Measurements from ENCODE around the gene SPACA9. TPM values are rescaled to one million over a fixed set of nuclear protein-coding genes. Genes with fewer than 3 reads are reported as not detected.

Gene SPACA9
- polyA plus RNA-seq, 1 experiment = 3.6 TPM

- H3K27ac ChIP-seq (ENCODE audit: low read depth, low read length) = no peak overlapping the region
- ChIA-PET CTCF (interaction anchor here (1.5 kb wide), 1 partner anchor 11 kb away, joined by 6 read pairs; no protein-coding TSS in a partner anchor), POLR2A (no interaction called here)
- no peak for TF ChIP-seq CTCF (IDR thresholded peaks at IDR 0.05; ENCODE audit: low read depth, low read length)
- peaks cover 12% of the 10 kb centered on the region for H3K27me3 ChIP-seq (ENCODE audit: control insufficient read depth, insufficient read depth, low read length)
- no peaks in the 10 kb centered on the region for H3K9me3 ChIP-seq (ENCODE audit: control insufficient read depth, insufficient read depth, low read length)
- no peak for DNase-seq (ENCODE audit: low read depth, low spot score)
- no peak overlapping the region for H3K4me3 ChIP-seq (ENCODE audit: low read depth, low read length)
These were observed 32.4 kb upstream of the SPACA9 start for GRCh38 chr9:132846109-132846917.

DNA sequence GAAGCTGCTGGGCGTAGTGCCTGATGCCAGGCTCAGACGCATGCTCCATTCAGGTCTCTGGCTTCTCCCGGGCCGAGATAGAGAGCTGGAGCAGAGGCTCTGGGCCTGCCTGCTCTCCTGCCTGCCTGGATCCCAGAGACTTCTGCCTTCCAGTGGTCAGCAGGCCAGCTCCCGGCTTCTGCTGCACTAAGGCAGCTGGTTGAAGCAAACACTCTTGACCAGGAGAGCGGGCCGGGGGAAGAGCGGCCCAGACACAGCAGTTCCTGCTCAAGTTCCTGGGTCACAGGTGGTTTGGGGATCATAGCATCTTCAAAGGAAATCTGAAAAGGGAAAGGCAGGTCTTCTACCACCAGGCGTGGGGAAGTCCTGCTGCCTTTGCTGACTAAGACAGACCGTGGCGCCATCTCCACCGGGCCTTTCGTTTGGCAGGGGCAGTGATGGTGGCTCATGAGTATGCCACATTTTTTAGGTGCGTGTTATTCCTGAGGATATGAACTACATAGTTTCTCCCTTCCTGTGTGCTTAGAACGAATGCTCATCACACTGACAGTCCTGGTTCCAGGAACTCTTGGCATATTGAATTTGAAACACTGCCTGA, 31.7 kb upstream of the SPACA9 start:
- no peaks in the 10 kb centered on the region for H3K9me3 ChIP-seq (ENCODE audit: control insufficient read depth, insufficient read depth, low read length)
- no peak overlapping the region for H3K4me3 ChIP-seq (ENCODE audit: low read depth, low read length)
- POLR2A ChIA-PET = no interaction called here
- H3K27me3 ChIP-seq (ENCODE audit: control insufficient read depth, insufficient read depth, low read length) = peaks cover 14% of the 10 kb centered on the region
- DNase-seq (ENCODE audit: low read depth, low spot score) = no peak
- H3K27ac ChIP-seq (ENCODE audit: low read depth, low read length) = no peak overlapping the region
- no peak for TF ChIP-seq CTCF (IDR thresholded peaks at IDR 0.05; ENCODE audit: low read depth, low read length)
- CTCF ChIA-PET = no interaction called here

GRCh38 chr9:132849185-132849706, 29.5 kb upstream of the SPACA9 start:
- Histone ChIP-seq H3K27ac (ENCODE audit: low read depth, low read length) (no peak overlapping the region), H3K27me3 (ENCODE audit: control insufficient read depth, insufficient read depth, low read length) (peaks cover 16% of the 10 kb centered on the region), H3K4me3 (ENCODE audit: low read depth, low read length) (no peak overlapping the region), H3K9me3 (ENCODE audit: control insufficient read depth, insufficient read depth, low read length) (no peaks in the 10 kb centered on the region)
- ChIA-PET POLR2A (no interaction called here), CTCF (interaction anchor here (1.0 to 1.1 kb wide), 2 partner anchors 53 to 56 kb away, joined by 3 read pairs; no protein-coding TSS in a partner anchor)
- no peak for TF ChIP-seq CTCF (IDR thresholded peaks at IDR 0.05; ENCODE audit: low read depth, low read length)
- DNase-seq (ENCODE audit: low read depth, low spot score) = no peak

DNA sequence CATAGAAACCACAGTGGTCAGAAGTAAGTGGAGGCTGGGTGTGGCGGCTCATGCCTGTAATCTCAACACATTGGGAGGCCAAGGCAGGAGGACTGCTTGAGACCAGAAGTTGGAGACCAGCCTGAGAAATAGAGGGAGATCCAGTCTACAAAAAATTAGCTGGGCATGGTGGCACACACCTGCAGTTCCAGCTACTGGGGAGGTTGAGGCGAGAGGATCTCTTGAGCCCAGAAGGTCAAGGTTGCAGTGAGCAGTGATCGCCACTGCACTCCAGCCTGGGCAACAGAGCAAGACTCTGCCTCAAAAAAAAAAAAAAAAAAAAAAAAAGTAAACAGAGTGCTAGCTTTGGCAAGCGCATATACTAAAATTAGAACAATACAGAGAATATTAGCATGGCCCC, 25.2 kb upstream of the SPACA9 start:
- Histone ChIP-seq H3K27ac (ENCODE audit: low read depth, low read length) (no peak overlapping the region), H3K27me3 (ENCODE audit: control insufficient read depth, insufficient read depth, low read length) (peaks cover 25% of the 10 kb centered on the region), H3K9me3 (ENCODE audit: control insufficient read depth, insufficient read depth, low read length) (no peaks in the 10 kb centered on the region; the same call in 1 of the 2 replicates), H3K4me3 (ENCODE audit: low read depth, low read length) (no peak overlapping the region)
- no peak for DNase-seq (ENCODE audit: low read depth, low spot score)
- no peak for TF ChIP-seq CTCF (IDR thresholded peaks at IDR 0.05; ENCODE audit: low read depth, low read length)
- ChIA-PET CTCF (interaction anchor here (1.0 kb wide), 1 partner anchor 48 kb away, joined by 3 read pairs; no protein-coding TSS in a partner anchor), POLR2A (interaction anchor here (0.7 kb wide), 1 partner anchor 39 kb away, joined by 4 read pairs; no protein-coding TSS in a partner anchor)

- Histone ChIP-seq H3K4me3 (ENCODE audit: low read depth, low read length) (no peak overlapping the region), H3K27me3 (ENCODE audit: control insufficient read depth, insufficient read depth, low read length) (peaks cover 28% of the 10 kb centered on the region), H3K27ac (ENCODE audit: low read depth, low read length) (no peak overlapping the region), H3K9me3 (ENCODE audit: control insufficient read depth, insufficient read depth, low read length) (no peaks in the 10 kb centered on the region; the same call in 1 of the 2 replicates)
- CTCF ChIA-PET = interaction anchor here (0.6 kb wide), 1 partner anchor 9 kb away, joined by 3 read pairs; no protein-coding TSS in a partner anchor
- DNase-seq (ENCODE audit: low read depth, low spot score) = no peak
- POLR2A ChIA-PET = no interaction called here
- TF ChIP-seq CTCF (IDR thresholded peaks at IDR 0.05; ENCODE audit: low read depth, low read length) = no peak
These were observed 23.9 kb upstream of the SPACA9 start for GRCh38 chr9:132854832-132855231.
